SU-DHL-6 (cell line): ENCODE data around the gene SP7.
"Not testable (repeated sequence)": the region's sequence is repeated elsewhere in the genome, so short reads cannot be mapped to it uniquely, and the experiment has no call there.

Experiments
- EZH2phosphoT487 ChIP-seq: fragments of 200-600 bp; sonication (generic), shearing (Covaris generic); conservative IDR thresholded peaks from 2 replicates; pipeline ENCODE4 v1.6.1; 2018; ENCODE audit warnings: mild to moderate bottlenecking, antibody characterized with exemption, low read length, moderate library complexity, mixed read lengths
- TF ChIP-seq, protein P1 (sequence below): fragments of 200-600 bp; sonication (generic); IDR thresholded peaks from one replicate; pipeline ENCODE4 v1.5.1; 2017; ENCODE audit warnings: antibody characterized with exemption, mild to moderate bottlenecking, low read length, moderate library complexity; ENCODE audit not compliant: insufficient read depth, poor library complexity, severe bottlenecking

DNA sequence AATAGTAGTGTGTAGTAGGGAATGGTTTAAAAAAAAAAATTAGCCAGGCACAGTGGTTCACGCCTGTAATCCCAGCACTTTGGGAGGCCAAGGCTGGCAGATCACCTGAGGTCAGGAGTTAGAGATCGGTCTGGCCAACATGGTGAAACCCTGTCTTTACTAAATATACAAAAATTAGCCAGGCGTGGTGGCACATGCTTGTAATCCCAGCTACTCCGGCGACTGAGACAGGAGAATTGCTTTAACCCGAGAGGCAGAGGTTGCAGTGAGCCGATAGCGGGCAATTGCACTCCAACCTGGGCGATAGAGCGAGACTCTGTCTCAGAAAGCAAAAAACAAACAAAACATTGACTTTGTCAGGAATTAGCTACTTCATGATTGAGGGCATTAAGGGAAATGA is 39.0 kb downstream of the SP7 start:
- TF ChIP-seq, protein P1, sequence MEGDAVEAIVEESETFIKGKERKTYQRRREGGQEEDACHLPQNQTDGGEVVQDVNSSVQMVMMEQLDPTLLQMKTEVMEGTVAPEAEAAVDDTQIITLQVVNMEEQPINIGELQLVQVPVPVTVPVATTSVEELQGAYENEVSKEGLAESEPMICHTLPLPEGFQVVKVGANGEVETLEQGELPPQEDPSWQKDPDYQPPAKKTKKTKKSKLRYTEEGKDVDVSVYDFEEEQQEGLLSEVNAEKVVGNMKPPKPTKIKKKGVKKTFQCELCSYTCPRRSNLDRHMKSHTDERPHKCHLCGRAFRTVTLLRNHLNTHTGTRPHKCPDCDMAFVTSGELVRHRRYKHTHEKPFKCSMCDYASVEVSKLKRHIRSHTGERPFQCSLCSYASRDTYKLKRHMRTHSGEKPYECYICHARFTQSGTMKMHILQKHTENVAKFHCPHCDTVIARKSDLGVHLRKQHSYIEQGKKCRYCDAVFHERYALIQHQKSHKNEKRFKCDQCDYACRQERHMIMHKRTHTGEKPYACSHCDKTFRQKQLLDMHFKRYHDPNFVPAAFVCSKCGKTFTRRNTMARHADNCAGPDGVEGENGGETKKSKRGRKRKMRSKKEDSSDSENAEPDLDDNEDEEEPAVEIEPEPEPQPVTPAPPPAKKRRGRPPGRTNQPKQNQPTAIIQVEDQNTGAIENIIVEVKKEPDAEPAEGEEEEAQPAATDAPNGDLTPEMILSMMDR = not testable (repeated sequence)
- not testable (repeated sequence) for TF ChIP-seq EZH2phosphoT487
